NCI-H82 treated with DMSO at 0.1 percent for 48 hours (cell line): ENCODE results near the gene GRB14.
A peak's percentile ranks its signal among the peaks of the same experiment; 100 is the strongest.
"Not testable (repeated sequence)": the region's sequence is repeated elsewhere in the genome, so short reads cannot be mapped to it uniquely, and the experiment has no call there.

ENCODE experiments used
- DNase-seq: peaks from one replicate; lab custom pipeline; 2025; ENCODE audit not compliant: unreplicated experiment; lab: John Stamatoyannopoulos, UW

Gene GRB14

GRCh38 chr2:164560181-164560792 lies 61.0 kb downstream of the GRB14 start:
- no peak for DNase-seq

GRCh38 chr2:164558450-164558849 lies 62.8 kb downstream of the GRB14 start:
- no peak for DNase-seq

GRCh38 chr2:164554487-164554886 lies 66.8 kb downstream of the GRB14 start:
- DNase-seq: no peak

GRCh38 chr2:164551519-164551918 lies 69.8 kb downstream of the GRB14 start:
- no peak for DNase-seq

GRCh38 chr2:164549705-164550104 lies 71.6 kb downstream of the GRB14 start:
- not testable (repeated sequence) for DNase-seq

- DNase-seq: no peak
Measured at GRCh38 chr2:164545484-164545883, 75.8 kb downstream of the GRB14 start.

GRCh38 chr2:164542581-164543021 lies 78.7 kb downstream of the GRB14 start:
- no peak for DNase-seq

GRCh38 chr2:164538240-164538866 lies 82.9 kb downstream of the GRB14 start:
- DNase-seq: peak; percentile 33

GRCh38 chr2:164535280-164536025 lies 85.8 kb downstream of the GRB14 start:
- DNase-seq: no peak

GRCh38 chr2:164530464-164530863 lies 90.8 kb downstream of the GRB14 start:
- no peak for DNase-seq

- DNase-seq: no peak
Measured at GRCh38 chr2:164523726-164524125, 97.6 kb downstream of the GRB14 start.

GRCh38 chr2:164523009-164523408 lies 98.3 kb downstream of the GRB14 start:
- DNase-seq: no peak

- DNase-seq: no peak
Measured at GRCh38 chr2:164522561-164522981, 98.7 kb downstream of the GRB14 start.

- no peak for DNase-seq
Measured at GRCh38 chr2:164515734-164516133, 105.5 kb downstream of the GRB14 start.

- no peak for DNase-seq
Measured at GRCh38 chr2:164515030-164515429, 106.3 kb downstream of the GRB14 start.

- DNase-seq: no peak
Measured at GRCh38 chr2:164514491-164514890, 106.8 kb downstream of the GRB14 start.

GRCh38 chr2:164512871-164513270 lies 108.4 kb downstream of the GRB14 start:
- no peak for DNase-seq

- DNase-seq: no peak
Measured at GRCh38 chr2:164511738-164512137, 109.5 kb downstream of the GRB14 start.

GRCh38 chr2:164510895-164511294 lies 110.4 kb downstream of the GRB14 start:
- no peak for DNase-seq

- no peak for DNase-seq
Measured at GRCh38 chr2:164509137-164509877, 112.0 kb downstream of the GRB14 start.

- DNase-seq: no peak
Measured at GRCh38 chr2:164504253-164504652, 117.0 kb downstream of the GRB14 start.
